HAP-1 (cell line): ENCODE data around the gene CUL4A.
"Not testable (repeated sequence)": the region's sequence is repeated elsewhere in the genome, so short reads cannot be mapped to it uniquely, and the experiment has no call there.

ENCODE experiments used
- DNase-seq, 2 experiments: peaks; one replicate each; pipeline ENCODE4 v3.0.0-alpha.2; 2016 to 2020; ENCODE audit warnings: low spot score in 2 of 2
- H3K27me3 ChIP-seq: fragments of 250-450 bp; sonication (Bioruptor Pico); 2 replicates; pipeline ENCODE4 v1.5.1; 2020; ENCODE audit warnings: low read depth, mild to moderate bottlenecking, moderate library complexity
- H3K36me3 ChIP-seq: fragments of 250-450 bp; sonication (Bioruptor Pico); replicated peaks from 2 replicates; pipeline ENCODE4 v1.5.1; 2020; ENCODE audit warnings: mild to moderate bottlenecking
- H3K4me1 ChIP-seq: fragments of 250-450 bp; sonication (Bioruptor Pico); 2 replicates; pipeline ENCODE4 v1.5.1; 2020; ENCODE audit warnings: mild to moderate bottlenecking
- H3K4me3 ChIP-seq: fragments of 250-450 bp; sonication (Bioruptor Pico); 2 replicates; pipeline ENCODE4 v1.5.1; 2020; ENCODE audit warnings: mild to moderate bottlenecking, moderate library complexity
- H3K9me3 ChIP-seq: fragments of 250-450 bp; sonication (Bioruptor Pico); 2 replicates; pipeline ENCODE4 v1.5.1; 2020; ENCODE audit warnings: mild to moderate bottlenecking, moderate library complexity
- in situ Hi-C: fragments of 300-500 bp; cut with MboI; formaldehyde crosslinking; loops from 3 replicates; pipeline ENCODE4 v1.14.3; 2020; ENCODE audit warnings: low sequenced_read_pairs, inconsistent platforms, mixed read lengths

CUL4A gene

DNA sequence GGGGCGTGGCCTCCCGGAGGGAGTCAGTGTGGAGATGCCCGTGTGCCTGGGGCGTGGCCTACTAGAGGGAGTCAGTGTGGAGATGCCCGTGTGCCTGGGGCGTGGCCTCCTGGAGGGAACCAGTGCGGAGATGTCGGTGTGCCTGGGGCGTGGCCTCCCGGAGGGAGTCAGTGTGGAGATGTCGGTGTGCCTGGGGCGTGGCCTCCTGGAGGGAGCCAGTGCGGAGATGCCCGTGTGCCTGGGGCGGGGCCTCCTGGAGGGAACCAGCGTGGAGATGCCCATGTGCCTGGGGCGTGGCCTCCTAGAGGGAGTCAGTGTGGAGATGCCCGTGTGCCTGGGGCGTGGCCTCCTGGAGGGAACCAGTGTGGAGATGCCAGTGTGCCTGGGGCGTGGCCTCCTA is 104.7 kb downstream of the CUL4A start:
- H3K4me1 ChIP-seq, DNase-seq, in situ Hi-C loops, H3K4me3 ChIP-seq, H3K27me3 ChIP-seq, H3K9me3 ChIP-seq: not testable (repeated sequence)
- H3K36me3 ChIP-seq: peaks cover 27% of the 10 kb centered on the region

DNA sequence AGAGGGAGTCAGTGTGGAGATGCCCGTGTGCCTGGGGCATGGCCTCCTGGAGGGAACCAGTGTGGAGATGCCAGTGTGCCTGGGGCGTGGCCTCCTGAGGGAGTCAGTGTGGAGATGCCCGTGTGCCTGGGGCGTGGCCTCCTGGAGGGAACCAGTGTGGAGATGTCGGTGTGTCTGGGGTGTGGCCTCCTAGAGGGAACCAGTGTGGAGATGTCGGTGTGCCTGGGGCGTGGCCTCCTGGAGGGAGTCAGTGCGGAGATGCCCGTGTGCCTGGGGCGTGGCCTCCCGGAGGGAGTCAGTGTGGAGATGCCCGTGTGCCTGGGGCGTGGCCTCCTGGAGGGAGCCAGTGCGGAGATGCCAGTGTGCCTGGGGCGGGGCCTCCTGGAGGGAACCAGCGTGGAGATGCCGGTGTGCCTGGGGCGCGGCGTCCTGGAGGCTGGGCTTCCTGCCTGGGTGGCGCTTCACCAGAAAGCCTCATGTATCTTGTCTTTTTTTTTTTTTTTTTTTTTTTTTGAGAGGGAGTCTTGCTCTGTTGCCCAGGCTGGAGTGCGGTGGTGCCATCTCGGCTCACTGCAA is 105.6 kb downstream of the CUL4A start:
- H3K4me3 ChIP-seq, DNase-seq, H3K27me3 ChIP-seq, H3K4me1 ChIP-seq, in situ Hi-C loops, H3K9me3 ChIP-seq: not testable (repeated sequence)
- peaks cover 27% of the 10 kb centered on the region for H3K36me3 ChIP-seq

DNA sequence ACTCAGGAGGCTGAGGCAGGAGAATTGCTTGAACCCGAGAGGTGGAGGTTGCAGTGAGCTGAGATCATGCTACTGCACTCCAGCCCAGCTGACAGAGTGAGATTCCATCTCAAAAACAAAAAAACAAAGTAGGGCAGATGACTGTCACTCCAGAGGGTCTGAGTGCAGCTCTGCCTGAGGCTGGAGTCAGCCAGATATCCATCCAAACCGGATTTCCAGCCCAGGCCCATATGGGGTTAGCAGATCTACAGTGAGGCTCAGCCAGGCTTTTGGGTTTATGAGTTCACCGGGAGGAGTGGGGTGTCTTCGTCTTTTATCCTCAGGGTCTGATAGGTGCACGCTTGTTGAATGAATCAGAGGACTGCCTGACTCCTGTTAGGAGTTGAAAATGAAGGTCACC is 106.6 kb downstream of the CUL4A start:
- H3K4me1 ChIP-seq: no peaks in the 10 kb centered on the region
- in situ Hi-C loops: no loop called here
- H3K9me3 ChIP-seq: no peaks in the 10 kb centered on the region
- H3K27me3 ChIP-seq: no peaks in the 10 kb centered on the region
- H3K4me3 ChIP-seq: no peak overlapping the region
- H3K36me3 ChIP-seq: peaks cover 26% of the 10 kb centered on the region
- no peak for DNase-seq
